Esophagus muscularis mucosa (tissue), 4 donors: ENCODE results near the gene NOS3. TPM values are rescaled to one million over a fixed set of nuclear protein-coding genes. Genes with fewer than 3 reads are reported as not detected.

Experiments
- DNase-seq: peaks from one replicate; pipeline ENCODE4 v3.0.0-alpha.2; 2017; ENCODE audit errors: extremely low spot score
- H3K27ac ChIP-seq, 4 donors: fragments of 200-600 bp; sonication (generic); replicated peaks in 1 of 4; 1 replicate in 3 of 4; 2 replicates in 1 of 4; pipeline ENCODE4 v1.5.1; 2016 to 2019; ENCODE audit warnings: mild to moderate bottlenecking in 1 of 4
- H3K27me3 ChIP-seq, 4 donors: fragments of 200-600 bp; sonication (generic); one replicate each; pipeline versions ENCODE4 v1.5.1 to v1.6.0; 2016 to 2019
- H3K36me3 ChIP-seq, 4 donors: fragments of 200-600 bp; sonication (generic); one replicate each; pipeline ENCODE4 v1.5.1; 2016 to 2019
- H3K4me1 ChIP-seq, 4 donors: fragments of 200-600 bp; sonication (generic); one replicate each; pipeline ENCODE4 v1.5.1; 2016 to 2019
- H3K4me3 ChIP-seq, 4 donors: fragments of 200-600 bp; sonication (generic); 1 replicate in 2 of 4; 2 replicates in 2 of 4; pipeline ENCODE4 v1.5.1; 2016 to 2019; ENCODE audit warnings: mild to moderate bottlenecking in 4 of 4, moderate library complexity in 1 of 4
- H3K9me3 ChIP-seq, 4 donors: fragments of 200-600 bp; sonication (generic); 1 replicate in 3 of 4; 2 replicates in 1 of 4; pipeline ENCODE4 v1.5.1; 2016 to 2019
- EP300 ChIP-seq: sonication (generic); formaldehyde crosslinking; IDR thresholded peaks from one replicate; pipeline ENCODE4 v1.6.1; 2017; ENCODE audit warnings: antibody characterized with exemption
- POLR2A ChIP-seq: fragments of 450-650 bp; IDR thresholded peaks from one replicate; pipeline ENCODE4 v1.6.1; 2017; ENCODE audit warnings: antibody characterized with exemption, moderate library complexity, mild to moderate bottlenecking, low read depth
- POLR2AphosphoS5 ChIP-seq, 2 donors: sonication (generic); formaldehyde crosslinking; IDR thresholded peaks; one replicate each; pipeline ENCODE4 v1.6.1; 2017; ENCODE audit warnings: antibody characterized with exemption in 2 of 2
- WGBS: methylation state at CpG from one replicate; pipeline ENCODE4 v1.1.5; 2018; 5-methylcytosine and 5-hydroxymethylcytosine counted together
- intact Hi-C: fragments of 100-400 bp; cut with DNase I; formaldehyde crosslinking; loops from one replicate; pipeline ENCODE4 v1.15.1; 2023
- total RNA-seq, 4 donors: library from RNA; depleted of rRNA; stranded (reverse); fragments of >200 nt; gene quantifications; one replicate each; pipeline versions ENCODE4 v1.1.0 to v1.2.1, GENCODE V29; 2016
- TF ChIP-seq, protein P1 (sequence below), 3 experiments: fragments of 200-600 bp in 2 of 3; fragments of 450-650 bp in 1 of 3; sonication (generic) in 2 of 3; IDR thresholded peaks; one replicate each; pipeline ENCODE4 v1.5.1; 2017 to 2019; ENCODE audit warnings: antibody characterized with exemption in 3 of 3, mild to moderate bottlenecking in 2 of 3, moderate library complexity in 1 of 3

NOS3 gene
- total RNA-seq, 4 donors from 2014 or later: 3.7 to 20.2 (median 16.2) TPM

DNA sequence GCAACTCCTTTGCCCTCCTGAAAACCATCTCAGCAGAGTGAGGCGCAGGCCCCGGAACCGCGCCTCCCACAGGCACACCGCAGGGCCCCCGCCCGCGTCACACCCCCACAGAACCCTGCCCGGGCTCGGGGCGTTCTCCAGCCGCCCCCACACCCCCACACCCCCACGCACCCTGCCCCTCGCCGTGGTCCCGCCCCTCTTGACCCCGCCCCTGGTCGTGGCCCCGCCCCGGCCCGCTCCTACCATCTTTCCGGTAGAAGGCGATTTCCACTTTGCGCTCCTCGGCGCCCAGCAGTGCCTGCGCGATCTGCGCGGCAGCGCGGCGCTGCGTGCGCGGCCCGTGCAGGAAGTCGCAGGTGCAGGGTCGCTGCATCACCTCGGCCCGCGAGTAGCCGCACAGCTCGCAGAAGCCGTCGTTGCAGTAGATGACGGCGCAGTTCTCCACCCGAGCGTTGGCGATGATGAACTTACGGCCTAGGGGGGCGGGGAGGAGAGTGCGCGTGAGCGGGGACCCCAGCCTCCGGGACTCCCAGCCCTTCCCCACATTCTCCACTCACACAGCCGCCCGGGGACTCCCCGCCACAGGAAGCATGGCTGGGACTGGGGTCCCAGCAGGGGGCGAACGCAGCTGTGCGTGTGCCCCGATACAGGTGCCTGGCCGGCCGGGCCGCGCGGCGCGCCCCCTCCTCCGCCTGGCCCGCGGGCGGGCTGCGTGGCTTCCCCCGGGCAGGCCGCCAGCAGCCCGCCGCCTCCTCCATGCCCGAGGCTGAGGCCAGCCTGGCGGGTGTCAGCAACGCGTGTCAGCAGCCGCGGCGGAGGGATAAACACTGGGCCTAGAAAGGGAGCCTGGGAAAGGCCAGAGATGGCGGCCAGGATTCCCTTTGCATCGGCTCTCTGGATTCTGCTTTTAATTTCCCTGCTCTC is 16.1 kb upstream of the NOS3 start:
- peak overlapping the region; percentile 50 to 60 (median 56) for H3K4me3 ChIP-seq
- intact Hi-C loops: no loop called here
- H3K27ac ChIP-seq: peak overlapping the region; percentile 86 to 88 (median 88)
- TF ChIP-seq, protein P1, sequence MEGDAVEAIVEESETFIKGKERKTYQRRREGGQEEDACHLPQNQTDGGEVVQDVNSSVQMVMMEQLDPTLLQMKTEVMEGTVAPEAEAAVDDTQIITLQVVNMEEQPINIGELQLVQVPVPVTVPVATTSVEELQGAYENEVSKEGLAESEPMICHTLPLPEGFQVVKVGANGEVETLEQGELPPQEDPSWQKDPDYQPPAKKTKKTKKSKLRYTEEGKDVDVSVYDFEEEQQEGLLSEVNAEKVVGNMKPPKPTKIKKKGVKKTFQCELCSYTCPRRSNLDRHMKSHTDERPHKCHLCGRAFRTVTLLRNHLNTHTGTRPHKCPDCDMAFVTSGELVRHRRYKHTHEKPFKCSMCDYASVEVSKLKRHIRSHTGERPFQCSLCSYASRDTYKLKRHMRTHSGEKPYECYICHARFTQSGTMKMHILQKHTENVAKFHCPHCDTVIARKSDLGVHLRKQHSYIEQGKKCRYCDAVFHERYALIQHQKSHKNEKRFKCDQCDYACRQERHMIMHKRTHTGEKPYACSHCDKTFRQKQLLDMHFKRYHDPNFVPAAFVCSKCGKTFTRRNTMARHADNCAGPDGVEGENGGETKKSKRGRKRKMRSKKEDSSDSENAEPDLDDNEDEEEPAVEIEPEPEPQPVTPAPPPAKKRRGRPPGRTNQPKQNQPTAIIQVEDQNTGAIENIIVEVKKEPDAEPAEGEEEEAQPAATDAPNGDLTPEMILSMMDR (IDR thresholded peaks at IDR 0.05): peak in 2 of 3 experiments; percentile 43 to 45
- TF ChIP-seq POLR2AphosphoS5 (IDR thresholded peaks at IDR 0.05): peak; percentile 53 to 60
- no peak for TF ChIP-seq EP300
- no peak for DNase-seq
- 3% methylated on average over 29 of the region's 89 CpGs for WGBS
- peaks cover 76 to 98% (median 96%) of the 10 kb centered on the region in 4 donors for H3K4me1 ChIP-seq
- peaks cover 0 to 48% (median 6%) of the 10 kb centered on the region in 4 donors for H3K27me3 ChIP-seq
- no peaks in the 10 kb centered on the region for H3K9me3 ChIP-seq
- no peaks in the 10 kb centered on the region for H3K36me3 ChIP-seq

DNA sequence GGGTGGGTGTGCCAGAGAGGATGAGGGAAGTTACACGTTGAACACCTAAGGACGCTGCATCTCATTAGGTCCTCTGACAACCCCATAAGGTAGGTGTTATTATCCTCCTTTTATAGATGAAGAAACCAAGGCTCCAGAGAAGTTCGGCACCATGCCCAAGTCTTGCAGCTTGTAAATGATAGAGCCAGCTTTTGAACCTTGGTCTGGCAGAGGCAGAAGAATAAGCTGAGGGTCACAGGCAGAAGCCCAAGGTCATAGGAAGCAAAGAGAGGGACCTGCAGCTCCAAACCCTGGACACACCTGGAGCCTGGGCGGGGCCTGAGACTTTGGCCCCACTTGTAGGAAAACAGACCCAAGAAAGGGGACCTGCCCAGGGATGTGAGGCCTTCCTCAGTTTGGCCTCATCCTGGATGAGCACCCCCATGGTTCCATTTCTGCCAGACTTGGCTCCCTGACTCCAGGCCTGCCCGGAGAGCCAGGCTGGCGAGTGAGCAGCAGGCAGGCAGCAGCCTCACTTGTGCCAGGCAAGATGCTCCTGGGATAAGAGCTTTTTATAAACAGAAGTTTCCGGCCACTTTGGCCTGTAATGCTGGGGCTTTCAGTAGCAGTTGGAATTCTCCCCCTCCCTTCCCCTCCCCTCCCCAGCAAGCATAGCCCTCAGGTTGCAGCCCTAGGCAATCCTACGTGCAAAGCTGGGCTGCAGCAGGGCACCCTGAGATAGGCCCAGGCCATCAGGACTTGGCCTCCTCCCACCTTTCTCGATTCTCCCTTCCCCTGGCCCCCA is 15.1 kb upstream of the NOS3 start:
- Histone ChIP-seq H3K27ac (peak overlapping the region; percentile 86 to 88 (median 88)), H3K9me3 (no peaks in the 10 kb centered on the region), H3K4me1 (peaks cover 66 to 94% (median 94%) of the 10 kb centered on the region in 4 donors), H3K36me3 (no peaks in the 10 kb centered on the region), H3K4me3 (peak overlapping the region; percentile 50 to 60 (median 56)), H3K27me3 (peaks cover 0 to 48% (median 6%) of the 10 kb centered on the region in 4 donors)
- no peak for TF ChIP-seq EP300
- no peak for TF ChIP-seq POLR2AphosphoS5 (IDR thresholded peaks at IDR 0.05)
- TF ChIP-seq POLR2A: no peak
- TF ChIP-seq, protein P1 (IDR thresholded peaks at IDR 0.05): no peak
- WGBS: 63% methylated on average over 9 of the region's 9 CpGs
- DNase-seq: no peak
- intact Hi-C loops: no loop called here

DNA sequence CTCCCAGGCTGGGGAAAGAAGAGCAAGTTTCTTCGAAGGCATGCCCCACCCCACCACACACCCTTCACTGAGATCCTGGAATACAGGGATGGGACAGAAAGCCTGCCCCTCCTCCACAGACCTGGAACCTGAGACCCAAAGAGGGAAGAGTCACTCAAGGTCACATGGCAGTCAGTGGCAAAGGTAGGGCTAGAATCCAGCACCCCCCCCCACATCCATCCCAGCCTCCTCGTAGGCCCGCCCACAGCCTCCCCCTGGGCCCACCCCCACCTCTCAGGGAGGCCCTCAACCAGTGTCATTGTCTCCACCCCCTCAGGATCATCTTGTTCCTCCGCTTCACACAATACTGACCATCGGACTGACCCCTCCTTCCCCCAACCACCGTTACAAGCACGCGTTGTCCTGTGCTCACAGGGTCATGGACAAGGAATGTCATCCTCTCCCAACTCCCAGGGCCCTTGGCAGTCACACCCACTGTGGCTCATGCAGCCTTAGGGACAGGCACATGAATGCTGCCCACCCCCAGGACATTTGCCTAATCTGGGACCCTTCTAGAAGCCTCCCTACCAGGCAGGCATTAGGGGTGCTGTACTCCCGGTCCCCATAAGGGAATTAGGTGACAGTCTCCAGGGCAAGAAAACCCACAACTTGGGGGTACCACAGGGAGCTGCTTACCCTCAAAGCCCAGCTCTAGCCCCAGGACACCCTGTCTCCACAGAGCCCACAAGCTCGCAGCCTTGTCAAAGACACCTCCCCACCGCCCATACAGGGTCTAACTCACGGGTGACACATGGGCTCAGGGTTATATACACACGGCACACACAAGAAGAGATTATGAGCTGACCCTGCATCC is 14.1 kb upstream of the NOS3 start:
- intact Hi-C loops: no loop called here
- no peaks in the 10 kb centered on the region for H3K9me3 ChIP-seq
- TF ChIP-seq, protein P1 (IDR thresholded peaks at IDR 0.05): no peak
- peak; percentile 66 for TF ChIP-seq EP300
- no peak for TF ChIP-seq POLR2A
- peak; percentile 86 to 88 for TF ChIP-seq POLR2AphosphoS5 (IDR thresholded peaks at IDR 0.05)
- DNase-seq: no peak
- peak overlapping the region; percentile 86 to 88 (median 88) for H3K27ac ChIP-seq
- H3K36me3 ChIP-seq: no peaks in the 10 kb centered on the region
- WGBS: 18% methylated on average over 7 of the region's 13 CpGs
- peaks cover 0 to 48% (median 6%) of the 10 kb centered on the region in 4 donors for H3K27me3 ChIP-seq
- peaks cover 56 to 84% (median 84%) of the 10 kb centered on the region in 4 donors for H3K4me1 ChIP-seq
- peak overlapping the region; percentile 60 to 72 (median 63) for H3K4me3 ChIP-seq

DNA sequence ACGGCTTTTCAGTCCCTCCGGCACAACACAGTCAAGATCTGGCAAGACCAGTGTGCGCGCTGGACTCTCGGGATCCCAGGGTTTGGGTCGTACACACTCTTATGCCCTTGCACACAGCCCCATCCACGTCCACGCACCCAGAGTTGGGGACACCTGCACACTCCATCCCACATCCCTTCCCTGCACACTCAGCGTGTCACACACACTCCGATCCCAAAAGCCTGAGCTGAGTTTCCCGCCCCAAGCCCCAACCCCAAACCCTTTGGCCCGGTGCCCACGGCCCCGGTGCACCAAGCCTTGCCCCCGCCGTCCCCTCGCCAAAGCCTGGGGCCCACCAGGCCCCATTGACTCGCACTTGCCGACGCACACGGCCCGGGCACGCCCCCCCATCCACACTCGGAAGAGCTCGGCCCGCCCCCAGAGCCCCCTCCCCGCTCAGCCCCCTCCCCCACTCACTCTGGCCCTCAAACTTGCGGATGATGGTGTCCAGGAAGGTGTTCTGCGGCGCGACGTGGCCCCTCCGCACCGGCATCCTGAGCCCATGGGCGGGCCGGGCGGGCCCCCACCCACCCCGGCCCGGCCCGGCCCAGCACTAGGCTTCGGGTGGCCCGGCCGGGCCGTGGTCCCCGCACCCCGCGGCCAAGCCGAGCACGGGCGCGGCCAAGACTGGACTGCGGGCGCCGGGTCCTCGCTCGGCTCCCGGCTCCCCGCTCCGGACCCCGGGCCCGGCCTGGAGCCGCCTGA is 13.3 kb upstream of the NOS3 start:
- Histone ChIP-seq H3K36me3 (no peaks in the 10 kb centered on the region), H3K27ac (peak overlapping the region; percentile 86 to 88 (median 88)), H3K4me3 (peak overlapping the region; percentile 60 to 72 (median 63)), H3K27me3 (peaks cover 0 to 48% (median 6%) of the 10 kb centered on the region in 4 donors), H3K9me3 (no peaks in the 10 kb centered on the region), H3K4me1 (peaks cover 50 to 76% (median 76%) of the 10 kb centered on the region in 4 donors)
- TF ChIP-seq, protein P1 (IDR thresholded peaks at IDR 0.05): no peak
- TF ChIP-seq POLR2AphosphoS5 (IDR thresholded peaks at IDR 0.05): no peak
- no peak for TF ChIP-seq EP300
- no peak for TF ChIP-seq POLR2A
- DNase-seq: no peak
- WGBS: 5% methylated on average over 20 of the region's 62 CpGs
- intact Hi-C loops: no loop called here
